HepG2 (cell line): Measurements from ENCODE around the gene RHBDD3. TPM values are rescaled to one million over a fixed set of nuclear protein-coding genes. Genes with fewer than 3 reads are reported as not detected.

Experiments
- ARHGAP35 ChIP-seq: sonication (generic); formaldehyde crosslinking; IDR thresholded peaks from 2 replicates; pipeline ENCODE4 v1.9.0; 2022; ENCODE audit warnings: mild to moderate bottlenecking, inconsistent platforms, moderate library complexity, missing genetic modification reagents, borderline replicate concordance
- CBX2 ChIP-seq, 2 experiments: fragments of 200-600 bp in 1 of 2; sonication (generic); formaldehyde crosslinking in 1 of 2; IDR thresholded peaks; 2 replicates each; pipeline versions ENCODE4 v1.7.0 to v1.8.1; 2018 to 2022; ENCODE audit warnings: low read depth in 2 of 2, low read length in 1 of 2, mild to moderate bottlenecking in 1 of 2, missing genetic modification reagents in 1 of 2
- GABPB1 ChIP-seq: IDR thresholded peaks from 2 replicates; pipeline ENCODE4 v1.6.1; 2016; ENCODE audit warnings: mild to moderate bottlenecking, missing genetic modification reagents, moderate library complexity, missing compliant biosample characterization
- GATA4 ChIP-seq: sonication (generic); IDR thresholded peaks from 2 replicates; pipeline ENCODE4 v1.6.1; 2016; ENCODE audit warnings: antibody characterized with exemption, low read depth, borderline replicate concordance
- HNRNPLL ChIP-seq: fragments of 200-400 bp; formaldehyde crosslinking; IDR thresholded peaks from 2 replicates; pipeline ENCODE4 v1.6.1; 2017; ENCODE audit warnings: mild to moderate bottlenecking, low read depth, low read length; ENCODE audit not compliant: poor library complexity, severe bottlenecking
- IKZF1 ChIP-seq: fragments of 450-650 bp; IDR thresholded peaks from 2 replicates; pipeline ENCODE4 v1.7.1; 2016
- MEF2D ChIP-seq: sonication (generic); formaldehyde crosslinking; IDR thresholded peaks from 2 replicates; pipeline ENCODE4 v1.5.1; 2020; ENCODE audit warnings: mild to moderate bottlenecking, missing genetic modification reagents
- MLLT10 ChIP-seq: sonication (generic); formaldehyde crosslinking; IDR thresholded peaks from 2 replicates; pipeline ENCODE4 v1.4.0; 2020; ENCODE audit warnings: missing genetic modification reagents
- NR2F2 ChIP-seq: IDR thresholded peaks from 2 replicates; pipeline ENCODE4 v1.6.1; 2012; ENCODE audit warnings: low read depth, inconsistent platforms, borderline replicate concordance
- PHF21A ChIP-seq: sonication (generic); formaldehyde crosslinking; IDR thresholded peaks from 2 replicates; pipeline ENCODE4 v1.5.0; 2020; ENCODE audit warnings: mild to moderate bottlenecking, missing genetic modification reagents
- SKIL ChIP-seq: sonication (generic); formaldehyde crosslinking; IDR thresholded peaks from 2 replicates; pipeline ENCODE4 v1.8.0; 2022; ENCODE audit warnings: missing genetic modification reagents, mild to moderate bottlenecking, moderate library complexity, borderline replicate concordance
- SMAD1 ChIP-seq: sonication (generic); formaldehyde crosslinking; IDR thresholded peaks from 2 replicates; pipeline ENCODE4 v1.4.0; 2020; ENCODE audit warnings: missing genetic modification reagents, low read depth, mild to moderate bottlenecking, borderline replicate concordance
- ZFP36 ChIP-seq: fragments of 150-350 bp; IDR thresholded peaks from 2 replicates; pipeline ENCODE4 v1.6.1; 2018; ENCODE audit warnings: borderline replicate concordance, low read length, low read depth; ENCODE audit not compliant: partially characterized antibody
- ZNF101 ChIP-seq: sonication (generic); formaldehyde crosslinking; IDR thresholded peaks from 2 replicates; pipeline ENCODE4 v1.4.0; 2020; ENCODE audit warnings: mild to moderate bottlenecking, low read depth, missing genetic modification reagents, borderline replicate concordance
- ZNF274 ChIP-seq: sonication (generic); formaldehyde crosslinking; IDR thresholded peaks from 2 replicates; pipeline ENCODE4 v1.5.1; 2020; ENCODE audit warnings: mild to moderate bottlenecking, missing genetic modification reagents
- ZNF296 ChIP-seq: sonication (generic); formaldehyde crosslinking; conservative IDR thresholded peaks from 2 replicates; pipeline ENCODE4 v1.5.0; 2020; ENCODE audit warnings: mild to moderate bottlenecking, missing genetic modification reagents
- ZNF549 ChIP-seq: sonication (generic); formaldehyde crosslinking; IDR thresholded peaks from 2 replicates; pipeline ENCODE4 v1.5.0; 2020; ENCODE audit warnings: missing genetic modification reagents
- polyA plus RNA-seq, 8 experiments: library from polyadenylated mRNA; depleted of rRNA in 3 of 8; stranded (reverse) in 7 of 8; unstranded in 1 of 8; fragments of >200 nt; fragmentation: Illumina TruSeq in 4 of 8; extraction: Trizol in 4 of 8; gene quantifications; 2 replicates each; pipeline versions ENCODE4 v1.2.1 to v1.2.3, GENCODE V29; 2011 to 2016; ENCODE audit warnings: low read depth in 4 of 8, missing spikeins in 1 of 8, mixed read lengths in 1 of 8; ENCODE audit not compliant: insufficient read depth in 1 of 8
- total RNA-seq, 5 experiments: library from RNA; depleted of rRNA; stranded (reverse); fragments of >200 nt; fragmentation: Illumina TruSeq; extraction: Trizol; gene quantifications; 2 replicates each; pipeline ENCODE4 v1.2.3, GENCODE V29; 2016; ENCODE audit warnings: low read depth in 1 of 5
- TF ChIP-seq, protein P1 (sequence below): sonication (generic); formaldehyde crosslinking; IDR thresholded peaks from 2 replicates; pipeline ENCODE4 v1.5.0; 2020; ENCODE audit warnings: missing genetic modification reagents, mild to moderate bottlenecking, borderline replicate concordance
- TF ChIP-seq, protein P2 (sequence below): sonication (generic); formaldehyde crosslinking; IDR thresholded peaks from 2 replicates; pipeline ENCODE4 v1.4.0; 2020; ENCODE audit warnings: missing genetic modification reagents
- TF ChIP-seq, protein P3 (sequence below): sonication (generic); formaldehyde crosslinking; IDR thresholded peaks from 2 replicates; pipeline ENCODE4 v1.9.0; 2022; ENCODE audit warnings: low read depth, missing genetic modification reagents

RHBDD3 gene
- total and polyA plus RNA-seq, 2 of the 13 experiments (the other 11 are each of a cell fraction or from before 2014, with no cell fraction given): 12.1 to 26.7 TPM

- TF ChIP-seq SKIL (CRISPR knock-in tag) (no peak), ZFP36 (no peak), MEF2D (CRISPR knock-in tag) (no peak), IKZF1 (no peak), GATA4 (no peak), HNRNPLL (no peak), CBX2 (IDR thresholded peaks at IDR 0.05; ENCODE audit: low read depth, low read length) (no peak), CBX2 (CRISPR knock-in tag; IDR thresholded peaks at IDR 0.05; ENCODE audit: low read depth) (no peak), PHF21A (CRISPR knock-in tag) (peak; percentile 23; the same call in 1 of the 2 replicates), ZNF549 (CRISPR knock-in tag) (no peak), ARHGAP35 (CRISPR knock-in tag) (no peak), ZNF274 (CRISPR knock-in tag) (no peak), ZNF101 (CRISPR knock-in tag) (no peak), GABPB1 (0 out of 2 replicates have a peak, but pooled peaks have one; percentile 14), ZNF296 (no peak), NR2F2 (no peak), MLLT10 (CRISPR knock-in tag) (no peak), SMAD1 (CRISPR knock-in tag) (no peak)
- TF ChIP-seq, protein P1, sequence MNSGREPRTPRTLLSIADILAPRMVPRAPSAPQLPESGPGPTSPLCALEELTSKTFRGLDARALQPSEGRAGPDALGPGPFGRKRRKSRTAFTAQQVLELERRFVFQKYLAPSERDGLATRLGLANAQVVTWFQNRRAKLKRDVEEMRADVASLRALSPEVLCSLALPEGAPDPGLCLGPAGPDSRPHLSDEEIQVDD: no peak
- TF ChIP-seq, protein P2, sequence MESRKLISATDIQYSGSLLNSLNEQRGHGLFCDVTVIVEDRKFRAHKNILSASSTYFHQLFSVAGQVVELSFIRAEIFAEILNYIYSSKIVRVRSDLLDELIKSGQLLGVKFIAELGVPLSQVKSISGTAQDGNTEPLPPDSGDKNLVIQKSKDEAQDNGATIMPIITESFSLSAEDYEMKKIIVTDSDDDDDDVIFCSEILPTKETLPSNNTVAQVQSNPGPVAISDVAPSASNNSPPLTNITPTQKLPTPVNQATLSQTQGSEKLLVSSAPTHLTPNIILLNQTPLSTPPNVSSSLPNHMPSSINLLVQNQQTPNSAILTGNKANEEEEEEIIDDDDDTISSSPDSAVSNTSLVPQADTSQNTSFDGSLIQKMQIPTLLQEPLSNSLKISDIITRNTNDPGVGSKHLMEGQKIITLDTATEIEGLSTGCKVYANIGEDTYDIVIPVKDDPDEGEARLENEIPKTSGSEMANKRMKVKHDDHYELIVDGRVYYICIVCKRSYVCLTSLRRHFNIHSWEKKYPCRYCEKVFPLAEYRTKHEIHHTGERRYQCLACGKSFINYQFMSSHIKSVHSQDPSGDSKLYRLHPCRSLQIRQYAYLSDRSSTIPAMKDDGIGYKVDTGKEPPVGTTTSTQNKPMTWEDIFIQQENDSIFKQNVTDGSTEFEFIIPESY (CRISPR knock-in tag): 0 out of 2 replicates have a peak, but pooled peaks have one; percentile 17
- TF ChIP-seq, protein P3, sequence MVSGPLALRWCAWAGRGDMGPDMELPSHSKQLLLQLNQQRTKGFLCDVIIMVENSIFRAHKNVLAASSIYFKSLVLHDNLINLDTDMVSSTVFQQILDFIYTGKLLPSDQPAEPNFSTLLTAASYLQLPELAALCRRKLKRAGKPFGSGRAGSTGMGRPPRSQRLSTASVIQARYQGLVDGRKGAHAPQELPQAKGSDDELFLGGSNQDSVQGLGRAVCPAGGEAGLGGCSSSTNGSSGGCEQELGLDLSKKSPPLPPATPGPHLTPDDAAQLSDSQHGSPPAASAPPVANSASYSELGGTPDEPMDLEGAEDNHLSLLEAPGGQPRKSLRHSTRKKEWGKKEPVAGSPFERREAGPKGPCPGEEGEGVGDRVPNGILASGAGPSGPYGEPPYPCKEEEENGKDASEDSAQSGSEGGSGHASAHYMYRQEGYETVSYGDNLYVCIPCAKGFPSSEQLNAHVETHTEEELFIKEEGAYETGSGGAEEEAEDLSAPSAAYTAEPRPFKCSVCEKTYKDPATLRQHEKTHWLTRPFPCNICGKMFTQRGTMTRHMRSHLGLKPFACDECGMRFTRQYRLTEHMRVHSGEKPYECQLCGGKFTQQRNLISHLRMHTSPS (CRISPR knock-in tag): peak; percentile 71
Measured at GRCh38 chr22:29309332-29310064, 41.7 kb upstream of the RHBDD3 start (continued).
